ENCODE data around the gene CAPN9. TPM values are rescaled to one million over a fixed set of nuclear protein-coding genes. Genes with fewer than 3 reads are reported as not detected.
"Not testable (repeated sequence)": the region's sequence is repeated elsewhere in the genome, so short reads cannot be mapped to it uniquely, and the experiment has no call there.

CAPN9 gene
- total RNA-seq, 4 donors from 2014 or later: not detected

GRCh38 chr1:230763927-230764591 is 16.9 kb downstream of the CAPN9 start:
- DNase-seq (no peak), ATAC-seq (no peak)
- no peaks in the 10 kb centered on the region for H3K4me1 ChIP-seq
- TF ChIP-seq CTCF (IDR thresholded peaks at IDR 0.05 in 4 of 5, conservative IDR thresholded peaks at IDR 0.05 in 1 of 5) (no peak), POLR2A (IDR thresholded peaks at IDR 0.05) (no peak)
- no peak overlapping the region for H3K4me3 ChIP-seq
- in situ Hi-C loops (cut with MboI; ENCODE audit: low sequenced_read_pairs in 4 of 4): loop anchor here in 1 of 4 donors (25.0 kb wide), 1 partner anchor 127 kb away; the partner anchor contains the start of gene COG2
- H3K27me3 ChIP-seq: no peaks in the 10 kb centered on the region
- intact Hi-C loops (cut with DNase I; ENCODE audit: low total_unique reads): no loop called here
- H3K27ac ChIP-seq: no peak overlapping the region
- H3K36me3 ChIP-seq: no peaks in the 10 kb centered on the region
- H3K9me3 ChIP-seq: no peaks in the 10 kb centered on the region

GRCh38 chr1:230766318-230766717 is 19.1 kb downstream of the CAPN9 start:
- TF ChIP-seq CTCF (IDR thresholded peaks at IDR 0.05 in 4 of 5, conservative IDR thresholded peaks at IDR 0.05 in 1 of 5): no peak
- TF ChIP-seq POLR2A (IDR thresholded peaks at IDR 0.05): no peak

GRCh38 chr1:230767859-230768612 is 20.8 kb downstream of the CAPN9 start:
- in situ Hi-C loops (cut with MboI; ENCODE audit: low sequenced_read_pairs in 4 of 4): loop anchor here in 1 of 4 donors (25.0 kb wide), 1 partner anchor 131 kb away; the partner anchor contains the start of gene COG2

More at GRCh38 chr1:230766318-230766717, 19.1 kb downstream of the CAPN9 start:
- intact Hi-C loops (cut with DNase I; ENCODE audit: low total_unique reads): no loop called here
- Histone ChIP-seq H3K27me3 (no peaks in the 10 kb centered on the region), H3K4me1 (no peaks in the 10 kb centered on the region), H3K36me3 (no peaks in the 10 kb centered on the region), H3K4me3 (no peak overlapping the region), H3K9me3 (no peaks in the 10 kb centered on the region), H3K27ac (no peak overlapping the region)
- in situ Hi-C loops (cut with MboI; ENCODE audit: low sequenced_read_pairs in 4 of 4): loop anchor here in 1 of 4 donors (25.0 kb wide), 1 partner anchor 129 kb away; the partner anchor contains the start of gene COG2
- no peak for DNase-seq
- no peak for ATAC-seq

GRCh38 chr1:230768903-230769570 is 21.8 kb downstream of the CAPN9 start:
- Histone ChIP-seq H3K4me3 (no peak overlapping the region), H3K36me3 (no peaks in the 10 kb centered on the region), H3K9me3 (no peaks in the 10 kb centered on the region), H3K27me3 (no peaks in the 10 kb centered on the region), H3K4me1 (no peaks in the 10 kb centered on the region), H3K27ac (no peak overlapping the region)
- no peak for TF ChIP-seq CTCF (IDR thresholded peaks at IDR 0.05 in 4 of 5, conservative IDR thresholded peaks at IDR 0.05 in 1 of 5)
- TF ChIP-seq POLR2A (IDR thresholded peaks at IDR 0.05): no peak
- ATAC-seq: no peak
- intact Hi-C loops (cut with DNase I; ENCODE audit: low total_unique reads) (no loop called here), in situ Hi-C loops (cut with MboI; ENCODE audit: low sequenced_read_pairs in 4 of 4) (loop anchor here in 1 of 4 donors (25.0 kb wide), 1 partner anchor 132 kb away; the partner anchor contains the start of gene COG2)
- DNase-seq: no peak

More at GRCh38 chr1:230767859-230768612, 20.8 kb downstream of the CAPN9 start:
- intact Hi-C loops (cut with DNase I; ENCODE audit: low total_unique reads); H3K9me3 ChIP-seq; H3K36me3 ChIP-seq; DNase-seq; H3K4me3 ChIP-seq; H3K27ac ChIP-seq; H3K27me3 ChIP-seq; H3K4me1 ChIP-seq; ATAC-seq: not testable (repeated sequence)

All from gastrocnemius medialis (tissue), 4 donors.